Measurements from ENCODE around the gene TGFA. TPM values are rescaled to one million over a fixed set of nuclear protein-coding genes. Genes with fewer than 3 reads are reported as not detected.

Gene TGFA
- total RNA-seq, 1 experiment from 2014 or later = 1.0 TPM

- DNase-seq (ENCODE audit: low spot score) = no peak
These were observed 90.0 kb downstream of the TGFA start for GRCh38 chr2:70463581-70463980.

DNA sequence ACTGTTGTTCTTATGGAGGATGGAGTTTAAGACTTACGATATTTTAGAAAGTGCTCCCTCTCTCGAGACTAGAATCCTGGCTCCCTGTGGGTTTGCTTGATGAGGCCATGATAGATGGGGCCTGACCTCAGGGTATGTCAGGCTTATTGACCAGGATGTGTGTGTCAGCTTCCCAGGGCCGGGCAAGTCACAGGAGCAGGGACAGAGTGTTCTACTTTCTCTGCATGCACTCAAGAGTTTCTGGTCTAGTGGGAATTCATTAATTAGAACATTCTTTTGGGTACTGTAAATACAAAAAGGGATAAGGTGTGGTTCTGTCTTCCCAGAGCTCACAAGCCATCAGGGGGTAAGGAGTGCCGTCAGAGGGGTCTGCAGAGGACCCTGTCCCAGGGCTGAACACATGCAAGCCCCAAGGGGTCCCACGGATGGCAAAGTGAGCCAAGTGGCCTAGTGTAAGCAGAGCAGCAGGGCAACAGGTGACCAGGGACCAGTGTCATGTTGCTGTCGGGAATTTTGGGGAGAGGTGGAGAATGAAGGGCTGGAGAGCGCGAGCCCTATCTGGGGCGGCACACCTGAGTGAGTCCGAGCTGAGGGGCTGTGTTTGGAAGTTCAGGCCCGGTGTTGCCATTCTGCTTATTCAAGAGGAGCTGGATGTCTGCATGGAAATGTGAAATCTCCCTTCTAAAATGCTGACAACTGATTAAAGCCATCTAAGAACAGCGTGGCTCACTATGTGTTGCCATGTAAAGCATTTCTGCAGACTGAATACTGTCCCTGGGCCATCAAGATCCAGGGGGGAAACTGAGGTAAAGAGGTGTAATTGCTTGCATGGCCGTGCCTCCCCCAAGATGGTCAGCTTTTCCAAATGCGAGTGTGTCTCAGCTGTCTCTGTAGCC, 91.4 kb downstream of the TGFA start:
- DNase-seq (ENCODE audit: low spot score) = no peak

- DNase-seq (ENCODE audit: low spot score) = no peak
These were observed 92.2 kb downstream of the TGFA start for GRCh38 chr2:70461414-70461813.

DNA sequence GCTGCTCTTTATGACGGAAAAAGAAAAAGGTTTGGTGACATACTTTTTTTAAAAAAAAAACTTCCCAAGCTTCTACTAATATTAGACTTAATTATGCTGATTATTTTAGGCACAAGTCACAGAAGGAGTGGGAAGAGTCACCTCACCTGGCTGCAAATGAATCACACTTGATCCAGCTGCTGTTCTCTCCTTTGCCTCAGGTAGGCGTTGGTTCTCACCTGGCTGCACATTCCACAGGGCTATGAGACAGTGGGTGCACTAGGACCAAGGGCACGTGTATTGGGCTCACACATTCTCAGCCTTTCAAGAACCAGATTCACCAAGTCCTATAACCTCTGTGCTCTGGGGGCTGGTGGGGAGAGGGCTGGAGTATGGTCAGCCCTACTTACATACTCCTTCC, 93.3 kb downstream of the TGFA start:
- DNase-seq (ENCODE audit: low spot score) = no peak

DNA sequence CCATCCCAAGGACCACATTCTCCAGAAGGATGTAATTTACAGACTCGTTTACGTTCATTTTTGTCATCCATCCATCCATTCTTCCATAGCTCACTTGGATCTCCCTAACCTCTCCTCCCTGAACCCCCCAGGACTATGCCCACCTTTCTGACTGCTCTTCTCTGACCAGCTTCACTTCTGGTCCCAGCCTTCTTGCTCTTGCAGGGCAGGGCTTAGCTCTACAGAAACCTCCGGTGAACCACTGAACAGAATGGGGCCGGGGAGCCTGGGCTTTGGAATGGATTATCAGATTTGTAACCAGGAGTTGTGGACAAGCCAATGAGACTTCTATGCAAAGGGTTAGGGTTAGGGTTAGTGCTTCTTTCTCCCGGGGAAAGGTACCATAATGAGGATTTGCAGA, 95.0 kb downstream of the TGFA start:
- no peak for DNase-seq (ENCODE audit: low spot score)

- no peak for DNase-seq (ENCODE audit: low spot score)
These were observed 96.8 kb downstream of the TGFA start for GRCh38 chr2:70456585-70457495.

DNA sequence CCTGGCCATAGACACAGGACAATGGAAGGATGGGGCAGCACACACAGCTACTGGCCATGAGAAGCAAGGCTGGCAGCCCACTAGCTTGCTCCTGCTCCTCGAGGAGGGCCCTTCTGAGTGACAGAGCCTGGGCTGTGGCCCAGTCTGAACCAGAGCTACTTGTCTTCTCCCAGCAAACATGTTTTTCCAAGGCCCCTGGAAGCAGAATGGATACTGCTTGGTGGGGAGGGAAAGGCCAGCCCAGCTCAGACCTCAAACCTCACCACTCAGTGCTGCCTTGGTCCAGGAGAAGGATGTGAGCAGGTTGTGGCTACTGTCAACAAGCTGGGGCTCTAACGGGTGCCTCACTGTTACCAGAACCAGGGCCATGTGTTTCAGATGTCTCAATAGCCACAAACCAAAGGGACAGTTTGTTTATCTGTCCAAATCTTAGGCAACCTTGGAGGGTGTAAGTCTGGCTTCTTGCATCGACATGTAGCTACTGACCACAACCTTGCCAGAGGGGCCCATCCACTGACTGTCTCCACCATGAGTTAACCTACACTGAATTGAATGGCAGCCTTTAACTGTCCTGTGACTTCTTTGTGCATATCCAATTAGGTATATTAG, 98.6 kb downstream of the TGFA start:
- no peak for DNase-seq (ENCODE audit: low spot score)

- no peak for DNase-seq (ENCODE audit: low spot score)
These were observed 102.9 kb downstream of the TGFA start for GRCh38 chr2:70450641-70451250.

- no peak for DNase-seq (ENCODE audit: low spot score)
These were observed 105.6 kb downstream of the TGFA start for GRCh38 chr2:70448041-70448440.

DNA sequence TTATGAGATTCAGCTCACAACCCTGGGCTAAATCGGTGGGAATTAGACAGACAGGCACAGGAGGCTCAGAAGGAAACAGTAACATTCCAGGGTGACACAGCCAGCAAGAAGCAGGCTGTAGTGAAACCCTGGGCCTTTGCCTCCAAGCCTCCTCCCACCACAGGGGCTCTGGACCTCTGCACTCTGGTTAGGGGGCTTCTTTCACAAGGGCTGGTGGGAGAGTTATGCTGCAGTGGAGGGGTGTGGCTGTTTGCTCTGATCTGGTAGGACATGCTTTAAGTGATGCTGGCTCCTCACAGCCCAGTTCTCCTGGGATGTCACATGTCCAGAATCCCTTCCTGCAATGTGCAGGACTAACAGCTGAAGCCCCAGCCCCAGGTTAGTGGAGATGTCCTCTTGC, 109.9 kb downstream of the TGFA start:
- no peak for DNase-seq (ENCODE audit: low spot score)

DNA sequence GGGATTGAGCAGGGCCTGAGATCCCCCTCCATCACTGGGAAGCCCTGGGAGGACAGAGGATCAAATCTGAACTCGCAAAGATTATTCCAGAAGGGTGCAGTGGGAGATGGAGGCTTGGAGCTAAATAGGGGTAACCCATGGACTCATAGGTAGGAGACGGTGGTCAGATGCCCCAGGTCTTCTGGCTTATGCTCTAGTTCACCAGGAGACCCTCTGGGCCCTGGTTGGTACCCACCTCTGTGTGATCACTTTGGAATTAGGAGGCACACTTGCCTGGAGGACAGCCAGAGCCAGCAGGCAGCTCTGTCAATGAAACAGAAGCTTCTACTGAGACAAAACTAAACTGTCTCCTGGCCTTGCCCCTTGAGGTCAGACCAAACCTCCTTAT, 110.6 kb downstream of the TGFA start:
- DNase-seq (ENCODE audit: low spot score) = no peak

DNA sequence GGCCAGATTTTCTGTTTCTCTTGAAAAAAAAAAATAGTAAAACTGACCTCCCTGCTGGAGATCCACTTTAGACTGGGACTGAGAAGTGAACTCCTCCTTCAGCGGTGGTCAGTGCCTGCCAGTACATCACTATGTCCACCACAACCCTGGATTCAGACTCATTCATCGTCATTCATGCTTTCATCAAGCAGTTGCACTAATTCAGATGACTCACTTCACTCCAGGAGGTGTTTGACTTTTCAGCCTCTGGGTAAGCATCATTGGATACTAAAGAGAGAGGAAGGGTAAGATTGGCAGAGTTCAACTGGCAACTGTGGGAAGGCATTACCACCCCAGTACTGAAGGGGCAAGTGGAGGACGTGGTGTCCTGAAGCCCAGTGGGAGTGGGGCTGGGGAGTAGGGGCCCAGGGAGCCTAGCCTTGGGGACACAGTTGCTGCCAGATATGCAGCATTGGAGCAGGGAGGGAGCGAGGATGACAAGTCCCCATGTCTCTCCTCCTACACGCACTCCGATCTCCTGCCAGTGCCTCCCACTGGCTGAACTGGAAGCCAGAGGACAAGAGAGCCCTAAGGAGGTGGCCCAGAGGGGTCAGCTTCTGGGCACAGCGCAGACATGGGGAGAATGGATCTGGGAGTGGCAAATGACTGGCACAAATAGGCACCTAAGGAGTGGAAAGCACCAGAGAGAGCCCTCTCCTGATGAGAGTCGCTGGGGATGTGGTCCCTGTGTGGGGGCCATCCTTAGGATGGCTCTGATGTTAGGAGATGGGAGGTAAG, 111.1 kb downstream of the TGFA start:
- DNase-seq (ENCODE audit: low spot score) = peak; percentile 38

- DNase-seq (ENCODE audit: low spot score) = no peak
These were observed 113.0 kb downstream of the TGFA start for GRCh38 chr2:70440621-70441020.

DNA sequence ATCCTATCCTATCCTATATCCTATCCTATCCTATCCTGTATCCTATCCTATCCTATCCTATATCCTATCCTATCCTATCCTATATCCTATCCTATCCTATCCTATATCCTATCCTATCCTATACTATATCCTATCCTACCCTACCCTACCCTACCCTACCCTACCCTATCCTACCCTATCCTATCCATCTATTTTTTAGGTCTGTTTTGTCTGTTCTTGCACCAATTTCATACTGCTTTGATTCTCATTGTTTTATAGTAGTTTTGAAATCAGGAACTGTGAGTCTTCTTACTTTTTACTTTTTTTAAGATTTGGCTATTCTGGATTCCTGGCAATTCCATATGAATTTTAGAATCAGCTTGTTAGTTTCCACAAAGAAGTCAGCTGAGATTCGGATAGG, 118.5 kb downstream of the TGFA start:
- DNase-seq (ENCODE audit: low spot score) = no peak

- no peak for DNase-seq (ENCODE audit: low spot score)
These were observed 120.3 kb downstream of the TGFA start for GRCh38 chr2:70433315-70433714.

GRCh38 chr2:70431716-70432347, 121.8 kb downstream of the TGFA start:
- DNase-seq (ENCODE audit: low spot score) = peak; percentile 6

- no peak for DNase-seq (ENCODE audit: low spot score)
These were observed 127.3 kb downstream of the TGFA start for GRCh38 chr2:70426341-70426740.

- DNase-seq (ENCODE audit: low spot score) = no peak
These were observed 127.8 kb downstream of the TGFA start for GRCh38 chr2:70425682-70426301.

DNA sequence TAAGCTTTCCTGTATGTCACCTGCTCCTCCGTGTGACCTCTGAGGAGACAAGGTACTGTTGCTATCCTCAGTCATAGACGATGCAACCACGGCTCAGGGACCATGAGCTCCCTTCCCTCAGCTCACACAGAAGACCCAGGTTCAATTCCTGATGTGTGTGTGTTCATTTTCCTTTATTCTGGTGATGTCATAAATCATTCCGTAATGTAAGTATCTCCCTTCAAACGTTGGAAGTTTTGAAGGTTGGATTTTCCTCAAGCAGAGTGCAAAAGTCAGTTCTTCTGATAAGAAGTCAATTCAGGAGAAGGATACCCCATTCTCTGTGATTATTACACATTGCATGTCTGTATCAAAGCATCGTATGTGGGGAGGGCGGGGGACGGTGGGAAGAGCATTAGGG, 132.9 kb downstream of the TGFA start:
- no peak for DNase-seq (ENCODE audit: low spot score)

DNA sequence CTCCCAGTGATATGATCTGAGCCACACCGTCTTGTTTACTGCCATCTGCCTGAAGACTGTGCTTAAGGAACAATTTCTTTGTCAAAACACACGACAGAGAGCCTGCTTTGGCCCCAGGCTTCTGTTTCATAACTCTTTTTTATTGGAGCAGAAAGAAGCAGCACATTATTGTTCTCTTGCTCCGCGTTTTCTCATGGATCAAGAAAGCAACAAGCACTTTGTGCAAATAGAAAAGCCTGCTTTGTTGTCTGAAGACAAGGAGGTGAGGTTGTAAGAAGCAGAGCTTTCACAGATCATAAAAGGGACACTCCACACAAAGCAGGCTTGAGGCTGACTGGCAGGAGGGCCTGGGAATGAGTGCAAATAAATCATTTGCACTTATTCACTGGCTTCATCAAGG, 133.5 kb downstream of the TGFA start:
- DNase-seq (ENCODE audit: low spot score) = no peak
